Colonic mucosa (tissue), 4 donors: ENCODE measurements around the gene CALM1. TPM values are rescaled to one million over a fixed set of nuclear protein-coding genes. Genes with fewer than 3 reads are reported as not detected.

ENCODE experiments used
- DNase-seq: peaks from one replicate; pipeline ENCODE4 v3.0.0-alpha.2; 2020
- H3K27ac ChIP-seq: fragments of 200-600 bp; one replicate; pipeline ENCODE4 v1.8.0; 2021
- H3K27me3 ChIP-seq: fragments of 200-600 bp; one replicate; pipeline ENCODE4 v1.8.0; 2021
- H3K36me3 ChIP-seq: fragments of 200-600 bp; one replicate; pipeline ENCODE4 v1.8.0; 2021
- H3K4me1 ChIP-seq: fragments of 200-600 bp; one replicate; pipeline ENCODE4 v1.8.0; 2021; ENCODE audit warnings: mild to moderate bottlenecking
- H3K4me3 ChIP-seq: fragments of 200-600 bp; one replicate; pipeline ENCODE4 v1.8.0; 2021
- H3K9ac ChIP-seq, 2 donors: one replicate each; pipeline ENCODE4 v1.7.0; 2013; ENCODE audit warnings: control low read depth in 2 of 2, low read depth in 2 of 2, low read length in 2 of 2
- H3K9me3 ChIP-seq: fragments of 200-600 bp; one replicate; pipeline ENCODE4 v1.8.0; 2021
- intact Hi-C: fragments of 100-400 bp; cut with DNase I; formaldehyde crosslinking; loops from one replicate; pipeline ENCODE4 v1.14.1; 2022
- total RNA-seq, 2 donors: library from RNA; stranded (reverse); fragmentation: NEBNext Ultra II Directional in 1 of 2; extraction: Animal tissue kit (Norgen Biotek cat#: 25700) in 1 of 2; gene quantifications; one replicate each; pipeline ENCODE4 v1.2.1, GENCODE V29; 2021
- TF ChIP-seq, protein P1 (sequence below): fragments of 200-600 bp; IDR thresholded peaks from one replicate; pipeline ENCODE4 v1.8.0; 2022; ENCODE audit warnings: antibody characterized with exemption, mild to moderate bottlenecking
- donor health status: healthy.
- donor health status: DM: no; HTN: no; CAD: no.
- donor health status: DM: no; HTN: no; CAD: no.

Gene CALM1
- total RNA-seq, 2 donors from 2014 or later, result 676 to 714 TPM

DNA sequence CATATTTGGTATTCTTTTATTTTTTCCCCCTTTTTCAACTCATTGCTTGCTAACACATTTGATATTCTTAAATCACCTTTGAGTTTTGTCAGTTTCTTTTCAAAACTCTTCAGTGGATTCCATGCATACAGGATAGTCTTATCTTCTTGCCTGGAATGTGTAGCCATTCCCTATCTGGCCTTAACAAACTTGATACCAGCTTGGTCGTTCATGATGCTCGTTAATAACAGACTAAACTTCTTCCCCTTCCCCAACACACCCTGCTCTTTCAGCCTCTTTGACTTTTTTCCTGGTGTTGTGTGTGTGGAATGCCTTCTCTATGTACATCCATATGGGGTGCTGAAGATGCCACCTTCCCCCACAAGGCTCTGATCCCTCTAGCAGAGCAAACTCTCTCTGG, 17.7 kb upstream of the CALM1 start:
- Histone ChIP-seq H3K27ac (no peak overlapping the region), H3K9ac (no peak overlapping the region), H3K9me3 (no peaks in the 10 kb centered on the region), H3K36me3 (no peaks in the 10 kb centered on the region), H3K4me3 (no peak overlapping the region), H3K27me3 (no peaks in the 10 kb centered on the region), H3K4me1 (peaks cover 11% of the 10 kb centered on the region)
- TF ChIP-seq, protein P1, sequence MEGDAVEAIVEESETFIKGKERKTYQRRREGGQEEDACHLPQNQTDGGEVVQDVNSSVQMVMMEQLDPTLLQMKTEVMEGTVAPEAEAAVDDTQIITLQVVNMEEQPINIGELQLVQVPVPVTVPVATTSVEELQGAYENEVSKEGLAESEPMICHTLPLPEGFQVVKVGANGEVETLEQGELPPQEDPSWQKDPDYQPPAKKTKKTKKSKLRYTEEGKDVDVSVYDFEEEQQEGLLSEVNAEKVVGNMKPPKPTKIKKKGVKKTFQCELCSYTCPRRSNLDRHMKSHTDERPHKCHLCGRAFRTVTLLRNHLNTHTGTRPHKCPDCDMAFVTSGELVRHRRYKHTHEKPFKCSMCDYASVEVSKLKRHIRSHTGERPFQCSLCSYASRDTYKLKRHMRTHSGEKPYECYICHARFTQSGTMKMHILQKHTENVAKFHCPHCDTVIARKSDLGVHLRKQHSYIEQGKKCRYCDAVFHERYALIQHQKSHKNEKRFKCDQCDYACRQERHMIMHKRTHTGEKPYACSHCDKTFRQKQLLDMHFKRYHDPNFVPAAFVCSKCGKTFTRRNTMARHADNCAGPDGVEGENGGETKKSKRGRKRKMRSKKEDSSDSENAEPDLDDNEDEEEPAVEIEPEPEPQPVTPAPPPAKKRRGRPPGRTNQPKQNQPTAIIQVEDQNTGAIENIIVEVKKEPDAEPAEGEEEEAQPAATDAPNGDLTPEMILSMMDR, result no peak
- intact Hi-C loops, result no loop called here
- DNase-seq, result no peak

DNA sequence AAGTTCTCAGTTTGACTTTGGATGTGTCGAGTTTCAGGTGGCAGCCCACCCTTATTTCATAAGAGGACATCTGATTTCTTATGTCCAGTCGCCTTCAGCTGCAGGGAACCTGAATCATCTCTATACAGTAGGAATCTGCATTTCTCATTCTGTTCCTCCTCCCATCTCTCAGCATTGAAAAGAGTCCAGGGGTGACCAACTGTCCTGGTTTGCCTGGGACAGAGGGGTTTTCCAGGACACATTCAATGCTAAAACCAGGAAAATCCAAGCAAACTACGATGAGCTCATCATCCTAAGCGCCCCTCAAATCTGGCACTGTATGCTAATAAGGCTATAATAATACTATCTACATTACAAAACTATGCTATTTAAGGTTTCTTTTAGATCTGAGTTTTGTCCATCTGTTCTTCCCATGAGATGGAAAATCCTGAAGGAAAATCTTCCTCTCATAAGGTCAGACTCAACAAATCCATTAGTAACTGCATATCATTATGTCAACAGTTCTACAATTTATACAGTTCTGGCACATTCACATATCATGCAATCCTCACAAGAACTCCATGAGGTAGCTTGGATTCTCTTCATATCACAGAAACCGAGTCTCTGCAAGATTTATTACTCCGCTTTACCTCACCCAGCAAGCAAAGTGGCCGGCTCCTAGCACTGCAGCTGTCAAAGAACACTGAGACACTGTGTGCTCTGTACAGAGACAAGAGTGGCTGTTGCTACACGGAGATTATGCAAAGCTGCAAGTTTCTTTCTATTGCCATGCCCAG, 15.6 kb upstream of the CALM1 start:
- H3K36me3 ChIP-seq, result no peaks in the 10 kb centered on the region
- H3K4me1 ChIP-seq, result peaks cover 19% of the 10 kb centered on the region
- H3K4me3 ChIP-seq, result peak overlapping the region; percentile 5
- peak overlapping the region; percentile 99 for H3K27ac ChIP-seq
- H3K27me3 ChIP-seq, result no peaks in the 10 kb centered on the region
- intact Hi-C loops, result loop anchor here (10.0 kb wide), 1 partner anchor 374 kb away; no protein-coding TSS in a partner anchor
- H3K9me3 ChIP-seq, result no peaks in the 10 kb centered on the region
- TF ChIP-seq, protein P1, result no peak
- peak overlapping the region in 1 of 2 donors; percentile 76 for H3K9ac ChIP-seq
- peak; percentile 61 for DNase-seq

DNA sequence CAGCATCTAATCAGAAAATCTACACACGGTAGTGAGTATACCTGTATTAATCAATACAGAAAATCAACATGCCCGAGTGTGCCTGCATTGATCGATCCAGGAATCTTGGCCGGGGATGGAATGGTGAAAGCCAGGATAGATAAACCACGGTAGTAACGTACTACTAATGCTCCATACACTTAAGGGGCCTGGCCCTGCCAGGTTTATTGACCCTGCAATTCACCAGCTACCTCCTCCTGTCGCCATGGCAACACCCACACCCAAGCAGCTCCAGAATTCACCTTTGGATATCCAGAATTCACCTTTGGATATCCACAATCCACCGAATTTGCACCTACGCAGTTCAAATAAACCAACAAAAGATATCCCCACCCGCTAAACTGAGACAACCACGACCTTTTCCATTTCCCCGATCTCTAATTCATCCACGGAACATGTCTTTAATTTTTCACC, 14.8 kb upstream of the CALM1 start:
- DNase-seq, result peak; percentile 94
- H3K36me3 ChIP-seq, result no peaks in the 10 kb centered on the region
- H3K4me1 ChIP-seq, result peaks cover 19% of the 10 kb centered on the region
- H3K27ac ChIP-seq, result peak overlapping the region; percentile 99
- H3K9ac ChIP-seq, result peak overlapping the region; percentile 75 to 76
- intact Hi-C loops, result loop anchor here (2.0 to 10.0 kb wide), 2 partner anchors 15 to 373 kb away; partner anchors contain the start of gene CALM1
- peak overlapping the region; percentile 43 for H3K4me3 ChIP-seq
- no peaks in the 10 kb centered on the region for H3K9me3 ChIP-seq
- TF ChIP-seq, protein P1, result no peak
- no peaks in the 10 kb centered on the region for H3K27me3 ChIP-seq

DNA sequence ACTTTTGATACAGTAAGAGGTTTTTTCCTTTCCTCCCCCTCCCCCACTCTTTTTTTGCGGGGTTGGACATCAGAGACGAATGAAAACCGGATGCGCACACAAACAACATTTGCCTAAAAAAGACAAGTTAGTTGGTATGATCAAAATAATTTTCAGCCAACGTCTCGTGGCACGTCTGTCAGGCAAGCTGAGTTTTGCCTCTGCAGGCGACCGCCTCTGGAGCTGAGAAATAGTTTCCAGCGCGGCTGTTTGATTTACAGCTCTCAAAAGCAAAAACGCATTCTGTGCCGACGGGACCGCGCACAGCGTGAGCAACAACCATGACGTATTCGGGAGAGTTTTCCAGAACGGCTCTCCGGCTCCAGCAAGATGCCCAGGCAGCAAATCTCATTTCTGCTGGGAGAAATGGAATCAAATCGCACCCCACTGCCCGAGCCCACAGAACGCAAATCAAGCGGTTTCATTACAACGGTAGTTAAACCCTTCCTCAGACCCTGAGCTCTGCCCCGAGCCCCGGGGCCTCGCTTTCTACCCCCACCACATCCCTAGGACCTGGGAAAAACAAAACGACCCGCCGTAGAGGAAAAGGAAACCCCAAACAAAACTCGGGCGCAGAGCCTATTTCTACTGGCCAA, 14.2 kb upstream of the CALM1 start:
- peak overlapping the region; percentile 75 to 76 for H3K9ac ChIP-seq
- no peaks in the 10 kb centered on the region for H3K9me3 ChIP-seq
- TF ChIP-seq, protein P1, result no peak
- H3K4me1 ChIP-seq, result peaks cover 19% of the 10 kb centered on the region
- intact Hi-C loops, result loop anchor here (2.0 to 10.0 kb wide), 2 partner anchors 14 to 372 kb away; partner anchors contain the start of gene CALM1
- peak overlapping the region; percentile 99 for H3K27ac ChIP-seq
- DNase-seq, result peak; percentile 68
- no peaks in the 10 kb centered on the region for H3K27me3 ChIP-seq
- H3K4me3 ChIP-seq, result peak overlapping the region; percentile 43
- no peaks in the 10 kb centered on the region for H3K36me3 ChIP-seq

DNA sequence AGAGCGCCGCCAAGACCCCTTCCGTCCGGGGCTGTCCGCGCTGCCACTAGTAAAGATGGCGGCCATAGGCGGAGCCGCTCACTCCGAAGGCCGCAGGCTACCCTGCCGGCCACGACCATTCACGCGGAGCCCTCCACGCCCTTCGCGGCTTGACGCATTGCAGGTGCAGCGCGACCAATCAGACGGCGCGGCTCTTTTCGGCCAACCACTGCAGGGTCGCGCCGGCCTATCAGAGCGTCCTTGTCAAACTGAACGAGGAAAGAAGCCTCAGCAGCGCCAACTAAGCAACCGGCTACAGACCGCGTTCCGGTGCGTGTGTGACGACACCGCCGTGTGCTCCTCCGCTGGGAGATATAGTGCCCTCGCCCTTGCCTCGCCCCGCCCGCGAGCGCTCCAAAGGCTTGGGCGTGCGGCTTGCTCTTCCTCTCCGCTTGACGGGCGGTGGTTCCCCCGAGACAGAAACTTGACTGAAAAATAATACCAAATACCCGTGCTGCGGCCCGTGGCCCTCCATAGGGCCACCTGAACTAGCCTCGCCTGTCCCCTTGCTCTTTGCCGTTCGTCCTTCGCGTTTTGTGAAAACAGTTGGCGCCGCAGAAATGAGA, 13.6 kb upstream of the CALM1 start:
- Histone ChIP-seq H3K27me3 (no peaks in the 10 kb centered on the region), H3K4me3 (peak overlapping the region; percentile 43), H3K4me1 (peaks cover 19% of the 10 kb centered on the region), H3K27ac (peak overlapping the region; percentile 99), H3K9ac (peak overlapping the region; percentile 76 to 89), H3K9me3 (no peaks in the 10 kb centered on the region), H3K36me3 (no peaks in the 10 kb centered on the region)
- peak; percentile 99 for DNase-seq
- intact Hi-C loops, result loop anchor here (2.0 to 10.0 kb wide), 2 partner anchors 14 to 372 kb away; partner anchors contain the start of gene CALM1
- TF ChIP-seq, protein P1, result no peak
